HG03565 (cell line): ENCODE measurements around the gene RAB33B.
"Not testable (repeated sequence)": the region's sequence is repeated elsewhere in the genome, so short reads cannot be mapped to it uniquely, and the experiment has no call there.

Experiments
- ATAC-seq: cut with Tn5 transposase; IDR thresholded peaks from one replicate; pipeline ENCODE4 v1.9.1; 2021; ENCODE audit warnings: mild to moderate bottlenecking, moderate library complexity; ENCODE audit not compliant: unreplicated experiment

RAB33B gene

DNA sequence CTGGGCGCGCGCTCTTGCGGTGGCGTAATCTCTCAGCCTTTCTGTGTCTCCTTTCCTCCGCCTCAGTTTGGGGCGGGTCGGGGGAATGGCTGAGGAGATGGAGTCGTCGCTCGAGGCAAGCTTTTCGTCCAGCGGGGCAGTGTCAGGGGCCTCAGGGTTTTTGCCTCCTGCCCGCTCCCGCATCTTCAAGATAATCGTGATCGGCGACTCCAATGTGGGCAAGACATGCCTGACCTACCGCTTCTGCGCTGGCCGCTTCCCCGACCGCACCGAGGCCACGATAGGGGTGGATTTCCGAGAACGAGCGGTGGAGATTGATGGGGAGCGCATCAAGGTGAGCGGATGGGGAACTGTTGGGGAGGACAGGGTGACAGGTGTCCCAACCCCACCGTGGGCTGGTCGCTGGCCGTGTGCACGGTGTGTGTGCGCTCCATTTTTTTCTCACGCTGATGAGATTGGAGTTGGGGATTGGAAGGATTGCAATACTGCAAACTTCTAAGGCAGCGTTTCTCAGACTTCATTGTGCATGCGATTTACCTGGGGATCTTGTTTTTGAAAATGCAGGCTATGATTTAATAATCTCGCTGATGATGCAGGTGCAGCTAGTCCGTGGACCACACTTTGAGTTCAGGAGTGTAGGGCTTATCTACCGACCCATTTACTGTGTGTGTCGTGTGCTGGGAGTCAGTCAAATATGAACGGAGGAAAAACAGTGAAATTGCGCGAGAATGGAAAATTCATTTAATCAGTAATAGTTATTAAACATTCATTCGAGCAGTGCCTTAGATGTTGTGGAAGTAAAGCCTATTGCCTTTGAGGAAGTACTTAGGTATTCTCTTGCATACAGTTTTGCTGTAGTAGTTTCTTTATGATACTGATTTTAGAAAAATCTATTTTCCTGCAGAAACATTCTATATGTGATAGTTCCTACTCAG lies at the start of gene RAB33B:
Gene RAB33B, plus strand, starts transcription at position 11 of the 935 bp plus-strand sequence. Its CDS starts 75 bp downstream, at position 86.
- no peak for ATAC-seq

DNA sequence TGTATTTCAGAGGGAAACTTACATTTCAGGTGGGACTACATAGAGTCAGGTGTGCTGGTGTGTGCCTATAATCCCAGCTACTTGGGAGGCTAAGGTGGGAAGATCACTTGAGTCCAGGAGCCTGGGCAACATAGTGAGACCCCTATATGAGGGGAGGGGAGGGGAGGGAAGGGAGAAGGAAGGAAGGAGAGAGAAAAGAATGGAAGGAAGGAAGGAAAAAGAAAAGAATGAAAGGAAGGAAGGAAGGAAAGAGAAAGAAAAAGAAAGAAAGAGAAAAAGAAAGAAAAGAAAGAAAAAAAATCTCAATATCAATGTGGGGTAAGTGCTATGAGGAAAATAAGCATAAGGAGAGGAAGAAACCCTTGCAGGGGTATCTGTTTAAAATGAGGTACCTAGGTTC lies 43.6 kb upstream of the RAB33B start:
- ATAC-seq = no peak

DNA sequence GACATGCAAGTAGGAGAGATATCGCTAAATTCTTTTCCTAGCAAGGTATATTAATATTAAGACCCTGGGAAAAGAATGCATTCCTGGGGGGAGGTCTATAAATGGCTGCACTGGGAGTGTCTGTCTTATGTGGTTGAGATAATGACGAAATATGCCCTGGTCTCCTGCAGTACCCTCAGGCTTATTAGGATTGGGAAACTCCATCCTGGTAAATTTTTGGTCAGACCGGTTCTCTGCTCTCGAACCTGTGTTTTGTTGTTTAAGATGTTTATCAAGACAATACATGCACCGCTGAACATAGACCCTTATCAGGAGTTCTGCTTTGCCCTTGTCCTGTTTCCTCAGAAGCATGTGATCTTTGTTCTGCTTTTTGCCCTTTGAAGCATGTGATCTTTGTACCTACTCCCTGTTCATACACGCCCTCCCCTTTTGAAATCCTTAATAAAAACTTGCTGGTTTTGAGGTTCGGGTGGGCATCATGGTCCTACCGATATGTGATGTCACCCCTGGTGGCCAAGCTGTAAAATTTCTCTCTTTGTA lies 39.2 kb upstream of the RAB33B start:
- not testable (repeated sequence) for ATAC-seq

DNA sequence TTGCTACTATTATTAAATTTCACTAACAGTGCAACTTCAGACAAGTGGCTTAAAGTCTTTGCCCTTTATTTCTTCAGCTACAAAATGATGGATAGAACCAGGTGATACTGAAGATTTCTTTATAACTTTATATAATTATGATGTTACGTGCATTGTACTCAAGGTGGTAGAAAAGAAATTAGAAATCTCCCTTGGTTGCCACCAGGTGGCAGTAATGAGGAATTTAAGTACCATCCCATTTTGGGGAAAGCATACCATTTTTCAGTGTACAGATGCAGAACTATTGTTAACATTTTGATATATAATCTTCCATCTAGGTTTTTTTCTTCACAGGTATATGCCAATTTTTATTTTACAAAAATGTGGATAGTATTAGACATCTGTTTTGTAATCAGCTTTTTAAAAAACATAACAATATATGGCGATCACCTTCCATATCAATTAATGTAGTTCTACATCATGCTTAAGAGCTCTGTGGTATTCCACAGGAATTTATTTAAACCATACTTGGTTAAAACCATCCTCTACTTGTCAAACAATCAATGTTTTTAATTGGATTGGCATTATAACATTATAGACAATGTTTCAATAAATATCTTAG lies 37.7 kb upstream of the RAB33B start:
- ATAC-seq = no peak

DNA sequence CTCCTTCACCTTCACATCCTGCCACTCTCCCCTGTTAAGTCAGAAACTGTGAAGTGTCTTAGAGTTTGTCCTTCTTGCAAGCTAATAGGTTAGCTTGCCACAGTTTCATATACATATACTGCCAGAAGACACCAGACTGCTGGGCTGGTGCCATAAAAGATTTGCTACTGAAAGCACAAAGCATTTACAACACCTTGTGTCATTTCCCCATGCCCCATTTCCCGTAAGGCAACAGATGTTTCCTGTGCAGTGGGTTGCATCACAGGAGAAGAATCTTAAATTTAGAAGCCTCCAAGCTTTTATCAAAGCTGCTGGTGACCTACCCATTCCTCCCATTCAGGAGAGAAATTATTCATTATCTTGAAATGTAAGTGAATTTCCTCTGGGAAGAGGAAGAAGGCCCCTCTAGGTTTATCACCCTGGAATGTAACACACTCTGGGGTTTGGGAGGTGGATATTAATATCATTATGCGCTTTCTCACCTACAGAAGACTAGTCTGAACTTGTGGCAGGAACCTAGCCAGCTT lies 34.5 kb upstream of the RAB33B start:
- ATAC-seq = peak; percentile 67

DNA sequence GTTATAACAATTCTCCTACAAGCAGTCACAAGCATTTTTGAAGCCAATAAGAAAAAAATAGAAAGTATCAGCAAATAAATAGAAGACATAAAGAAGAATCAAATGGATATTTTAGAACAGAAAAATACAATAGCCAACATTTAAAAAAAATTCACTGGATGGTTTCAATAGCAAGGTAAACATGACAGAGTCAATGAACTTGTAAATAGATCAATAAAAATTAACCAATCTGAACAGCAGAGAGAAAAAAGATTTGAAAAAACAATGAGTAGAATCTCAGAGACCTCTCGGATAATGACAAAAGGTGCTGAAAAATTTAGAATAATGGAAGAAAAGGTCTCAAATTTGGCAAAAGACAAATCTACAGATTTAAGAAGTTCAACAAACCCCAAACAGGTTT lies 33.3 kb upstream of the RAB33B start:
- no peak for ATAC-seq

DNA sequence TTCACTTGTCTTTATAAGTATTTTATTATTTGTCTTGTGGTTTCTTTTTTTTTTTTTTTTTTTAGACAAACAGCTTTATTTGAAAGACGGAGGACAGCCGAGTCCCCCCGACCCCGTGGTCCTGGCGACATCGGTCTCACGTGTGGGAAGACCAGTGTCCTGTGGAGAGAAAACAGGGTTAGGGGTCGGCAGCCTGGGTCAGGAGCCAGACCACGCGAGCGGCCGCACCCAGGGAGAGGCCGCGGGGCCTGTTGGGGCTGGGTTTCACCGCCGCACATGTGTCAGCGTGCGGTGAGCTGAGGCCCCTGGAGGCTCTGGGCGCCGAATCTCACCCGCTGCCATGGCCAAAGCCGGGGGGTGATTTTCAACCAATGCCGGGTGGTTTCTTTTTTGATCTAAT lies 17.8 kb upstream of the RAB33B start:
- no peak for ATAC-seq

DNA sequence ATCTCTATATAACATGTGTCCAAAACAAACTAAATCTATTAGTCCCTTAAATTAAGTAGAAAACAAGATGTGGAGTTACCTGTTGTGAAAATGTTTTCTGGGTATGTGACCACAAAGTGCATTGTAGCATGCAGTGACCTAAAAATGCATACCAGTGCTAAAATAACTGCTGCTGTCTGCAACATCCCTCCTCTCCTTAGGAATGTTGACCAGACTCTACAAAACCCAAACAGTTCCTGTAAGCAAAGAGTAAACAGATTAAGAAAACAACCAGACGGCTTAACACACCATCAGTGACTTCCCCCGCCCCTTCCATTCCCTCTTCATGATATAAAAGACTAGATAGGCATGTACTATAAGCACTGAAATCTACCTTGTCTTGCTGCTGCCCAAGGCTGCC lies 15.8 kb upstream of the RAB33B start:
- no peak for ATAC-seq

DNA sequence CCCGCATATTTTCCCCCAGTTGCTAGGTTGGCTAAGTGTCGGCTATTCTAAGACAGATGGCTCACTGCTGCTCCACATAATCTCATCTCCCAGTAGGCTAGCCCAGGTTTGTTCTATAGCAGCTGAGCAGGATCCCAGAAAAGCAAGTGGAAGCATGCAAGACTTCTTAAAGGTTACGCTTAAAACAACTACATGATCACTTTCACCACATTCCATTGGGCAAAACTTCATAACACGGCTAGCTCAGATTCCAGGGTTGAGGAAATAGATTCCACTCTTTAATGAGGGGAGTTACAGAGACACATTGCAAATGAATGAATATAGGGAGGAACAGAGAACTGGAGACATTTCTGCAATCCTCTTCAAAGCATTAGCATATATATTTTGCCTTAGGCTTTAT lies 12.9 kb upstream of the RAB33B start:
- no peak for ATAC-seq

DNA sequence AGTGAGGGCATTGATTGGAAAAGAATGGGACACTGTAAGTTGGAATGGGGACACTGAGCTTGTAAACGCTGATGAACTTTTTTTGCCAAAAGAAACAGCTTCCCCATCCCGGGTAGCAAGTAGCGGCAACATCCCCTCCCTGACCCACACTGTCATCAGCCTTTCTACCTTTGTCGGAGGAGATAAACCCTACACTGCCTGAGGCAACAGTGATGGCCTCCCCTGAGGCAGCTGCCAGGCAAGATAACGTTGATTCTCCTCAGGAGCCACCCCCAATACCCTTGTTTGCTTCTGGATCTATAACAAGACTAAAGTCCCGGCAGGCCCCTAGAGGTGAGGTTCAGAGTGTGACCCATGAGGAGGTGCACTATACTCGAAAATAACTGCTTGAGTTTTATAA lies 10.3 kb upstream of the RAB33B start:
- ATAC-seq = no peak

DNA sequence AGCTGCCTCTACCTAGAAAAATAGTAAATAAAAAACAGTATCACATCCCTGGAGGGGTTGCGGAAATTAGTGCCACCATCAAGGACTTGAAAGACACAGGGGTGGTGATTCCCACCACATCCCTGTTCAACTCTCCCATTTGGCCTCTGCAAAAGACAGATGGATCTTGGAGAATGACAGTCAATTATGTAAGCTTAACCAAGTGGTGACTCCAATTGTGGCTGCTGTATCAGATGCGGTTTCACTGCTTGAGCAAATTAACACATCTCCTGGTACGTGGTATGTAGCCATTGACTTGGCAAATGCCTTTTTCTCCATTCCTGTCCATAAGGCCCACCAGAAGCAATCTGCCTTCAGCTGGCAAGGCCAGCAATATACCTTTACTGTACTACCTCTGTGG lies 9.0 kb upstream of the RAB33B start:
- not testable (repeated sequence) for ATAC-seq

DNA sequence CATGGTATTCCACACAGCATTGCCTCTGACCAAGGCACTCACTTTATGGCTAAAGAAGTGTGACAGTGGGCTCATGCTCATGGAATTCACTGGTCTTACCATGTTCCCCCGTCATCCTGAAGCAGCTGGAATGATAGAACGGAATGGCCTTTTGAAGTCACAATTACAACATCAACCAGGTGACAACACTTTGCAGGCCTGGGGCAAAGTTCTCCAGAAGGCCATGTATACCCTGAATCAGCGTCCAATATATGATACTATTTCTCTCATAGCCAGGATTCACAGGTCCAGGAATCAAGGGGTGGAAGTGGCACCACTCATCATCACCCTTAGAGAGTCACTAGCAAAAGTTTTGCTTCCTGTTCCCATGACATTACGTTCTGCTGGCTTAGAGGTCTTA lies 6.8 kb upstream of the RAB33B start:
- ATAC-seq = not testable (repeated sequence)

DNA sequence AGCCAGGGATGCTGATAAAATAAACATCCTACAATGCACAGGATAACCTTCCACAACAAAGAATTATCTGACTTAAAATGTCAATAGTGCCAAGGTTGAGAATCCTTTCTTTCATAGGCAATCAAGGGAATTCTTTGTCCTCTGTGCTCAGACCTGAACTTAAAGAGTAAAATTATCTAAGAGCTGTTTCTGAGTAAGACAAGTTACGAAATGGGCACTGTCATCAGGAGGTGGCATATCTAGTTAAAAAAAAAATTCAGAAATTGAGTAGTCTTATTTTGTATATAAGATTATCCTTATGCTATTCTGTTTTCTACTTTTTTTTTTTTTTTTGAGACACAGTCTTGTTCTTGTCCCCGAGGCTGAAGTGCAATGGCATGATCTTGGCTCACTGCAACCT lies 3.3 kb upstream of the RAB33B start:
- ATAC-seq = no peak

DNA sequence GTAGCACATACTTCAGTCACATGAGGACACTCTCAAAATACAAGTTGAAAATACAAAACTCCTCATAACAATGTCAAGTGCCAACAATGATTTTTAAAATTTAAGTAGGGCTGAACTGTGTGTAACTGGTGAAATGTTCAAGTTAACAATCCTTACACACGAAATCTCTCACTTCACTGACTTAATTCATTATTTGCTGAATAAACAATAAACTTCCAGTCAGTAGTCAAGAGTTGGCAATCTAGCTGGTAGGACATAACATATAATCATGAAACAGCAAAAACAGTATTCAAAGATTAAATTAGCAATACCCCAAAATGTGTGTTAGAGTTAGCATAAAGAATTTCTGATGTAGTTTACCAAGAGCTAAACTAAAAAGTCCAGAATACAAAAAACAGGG lies 1.9 kb upstream of the RAB33B start:
- no peak for ATAC-seq

DNA sequence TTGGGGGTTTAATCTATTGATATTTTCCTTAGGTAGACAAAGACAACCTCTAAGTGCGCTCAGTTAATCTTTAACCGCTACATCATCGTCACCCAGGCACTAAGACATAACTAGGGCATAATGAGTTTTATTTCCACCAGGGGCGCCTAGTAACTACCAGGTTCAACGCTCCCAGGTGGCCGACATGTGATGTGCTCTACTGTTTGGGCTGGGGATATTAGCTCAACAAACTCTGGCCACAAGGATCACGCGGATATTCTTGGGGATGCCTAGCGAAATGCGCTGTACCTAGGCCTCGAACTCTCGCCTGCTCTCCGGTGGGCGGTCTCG lies 915 bp upstream of the RAB33B start:
- ATAC-seq = peak; percentile 37

DNA sequence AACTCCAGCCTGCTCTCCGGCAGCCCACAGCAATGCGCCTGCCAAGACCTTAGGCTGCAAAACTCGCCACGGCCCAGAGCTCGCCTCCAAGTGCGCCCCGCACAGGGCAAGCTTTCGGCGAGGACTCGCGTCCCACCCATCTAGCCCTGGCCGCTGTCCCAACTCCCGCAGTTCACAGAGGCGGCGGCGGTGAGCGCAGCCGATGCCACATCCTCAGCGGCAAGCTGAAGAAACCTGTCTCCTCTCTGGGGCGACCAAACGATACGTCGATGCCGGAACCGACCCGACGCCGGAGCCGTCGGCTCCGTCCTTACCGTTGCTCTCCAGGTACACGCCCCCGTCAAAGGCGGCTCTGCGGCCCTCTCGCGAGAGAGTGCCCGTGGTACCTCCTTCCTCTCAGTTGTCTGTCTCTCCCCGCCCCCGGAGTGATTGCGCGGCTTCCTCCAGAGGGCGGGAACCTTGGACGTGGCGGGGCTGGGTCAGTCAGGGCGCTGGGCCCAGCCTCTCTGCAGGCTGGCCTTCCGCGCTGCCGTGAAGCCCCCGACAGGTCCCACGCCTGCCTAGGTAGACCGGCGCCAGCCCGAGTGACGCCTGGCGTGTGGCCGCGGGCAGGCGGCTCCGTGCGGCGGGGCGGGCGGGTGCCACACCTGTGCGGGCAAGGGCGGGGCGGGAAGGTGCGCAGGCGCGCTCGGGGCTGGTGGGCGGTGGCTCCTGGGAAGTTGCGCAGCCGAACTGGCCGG lies 380 bp upstream of the RAB33B start:
- ATAC-seq = peak; percentile 83

DNA sequence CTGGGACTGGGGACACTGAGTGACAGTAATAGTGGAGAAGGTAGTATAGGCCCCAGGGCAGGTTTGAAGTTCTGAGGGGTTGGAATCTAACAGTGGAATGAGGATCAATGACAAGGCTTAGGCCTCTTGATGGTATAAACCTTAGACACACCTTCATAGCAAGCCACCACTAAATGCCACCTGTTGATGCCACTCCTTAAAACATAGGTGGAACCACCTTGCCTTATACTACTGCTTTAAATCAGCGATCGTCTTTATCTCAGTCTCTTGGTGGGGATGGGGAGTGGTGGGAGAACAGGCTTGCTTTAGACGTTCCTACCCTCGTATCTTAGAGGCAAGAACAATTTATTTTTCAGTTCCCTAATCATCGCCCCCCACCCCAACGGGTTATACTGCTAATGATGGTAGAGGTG lies 1.2 kb downstream of the RAB33B start:
- ATAC-seq = no peak

DNA sequence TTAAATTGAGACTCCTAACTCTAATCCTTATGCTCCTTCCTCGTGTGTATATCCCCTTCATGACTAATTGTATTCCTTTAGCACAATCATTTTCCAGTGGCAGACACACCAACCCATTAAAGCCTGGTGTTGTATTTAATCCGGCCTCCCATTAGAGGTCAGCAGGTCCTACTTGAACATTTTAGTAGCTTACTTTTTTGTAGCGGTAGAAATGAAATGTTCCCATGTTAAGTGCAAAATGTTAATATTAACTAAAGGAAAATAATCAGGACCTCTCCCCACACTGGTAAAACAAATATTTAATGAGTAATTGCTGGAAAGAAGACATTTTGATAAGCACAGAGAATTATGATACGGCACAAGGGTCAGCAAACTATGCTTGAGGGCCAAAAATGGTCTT lies 3.4 kb downstream of the RAB33B start:
- ATAC-seq = no peak

DNA sequence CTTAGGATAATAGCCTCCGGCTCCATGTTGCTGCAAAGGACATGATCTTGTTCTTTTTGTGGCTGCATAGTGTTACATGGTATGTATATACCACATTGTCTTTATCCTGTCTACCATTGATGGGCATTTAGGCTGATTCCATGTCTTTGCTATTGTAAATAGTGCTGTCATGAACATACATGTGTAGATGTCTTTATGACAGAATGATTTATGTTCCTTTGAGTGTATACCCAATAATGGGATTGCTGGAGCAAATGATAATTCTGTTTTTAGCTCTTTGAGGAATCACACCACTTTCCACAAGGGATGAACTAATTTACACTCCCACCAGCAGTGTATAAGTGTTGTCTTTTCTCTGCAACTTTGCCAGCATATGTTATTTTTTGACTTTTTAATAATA lies 4.6 kb downstream of the RAB33B start:
- no peak for ATAC-seq

DNA sequence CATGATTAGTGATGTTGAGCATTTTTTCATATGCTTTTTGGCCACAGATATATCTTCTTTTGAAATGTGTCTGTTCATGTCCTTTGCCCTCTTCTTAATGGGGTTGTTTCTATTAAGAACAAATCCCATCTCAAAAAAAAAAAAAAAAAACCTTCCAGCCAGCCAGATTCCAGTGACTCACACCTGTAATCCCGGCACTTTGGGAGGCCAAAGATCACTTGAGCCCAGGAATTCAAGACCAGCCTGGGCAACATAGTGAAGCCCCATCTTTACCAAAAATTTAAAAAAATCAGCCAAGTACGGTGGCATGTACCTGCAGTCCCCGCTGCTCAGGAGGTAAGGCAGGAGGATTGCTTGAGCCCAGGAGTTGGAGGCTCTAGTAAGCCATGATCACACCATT lies 5.1 kb downstream of the RAB33B start:
- ATAC-seq = no peak

DNA sequence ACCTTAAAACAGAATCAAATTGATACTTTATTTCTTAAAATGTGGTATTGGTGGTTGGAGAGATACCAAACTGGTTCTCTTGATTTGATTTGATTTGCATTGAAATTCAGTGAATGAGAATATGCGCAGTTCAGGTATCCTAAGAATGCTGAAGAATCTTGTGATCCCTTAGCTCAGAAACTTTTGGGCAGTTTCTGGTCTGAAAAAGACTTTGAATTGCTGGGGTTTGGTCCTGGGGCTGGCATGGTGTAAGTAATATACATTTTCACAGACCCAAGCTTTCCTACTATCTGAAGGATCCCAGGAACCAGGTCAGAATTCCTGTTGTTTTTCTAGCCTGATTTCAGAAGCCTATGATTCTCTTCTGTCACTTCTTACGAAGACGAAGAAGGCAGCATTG lies 6.6 kb downstream of the RAB33B start:
- no peak for ATAC-seq
